Suprapubic skin (tissue), 4 donors: Measurements from ENCODE around the gene CASS4.
"Not testable (repeated sequence)": the region's sequence is repeated elsewhere in the genome, so short reads cannot be mapped to it uniquely, and the experiment has no call there.

Experiments used
- EP300 ChIP-seq: sonication (generic); formaldehyde crosslinking; IDR thresholded peaks from one replicate; pipeline ENCODE4 v1.6.1; 2017; ENCODE audit warnings: antibody characterized with exemption
- POLR2A ChIP-seq, 2 donors: fragments of 450-650 bp; IDR thresholded peaks; one replicate each; pipeline ENCODE4 v1.6.1; 2017; ENCODE audit warnings: antibody characterized with exemption in 2 of 2, mild to moderate bottlenecking in 2 of 2, moderate library complexity in 2 of 2
- POLR2AphosphoS5 ChIP-seq, 3 donors: sonication (generic); formaldehyde crosslinking; IDR thresholded peaks; one replicate each; pipeline ENCODE4 v1.6.1; 2017; ENCODE audit warnings: antibody characterized with exemption in 3 of 3
- TF ChIP-seq, protein P1 (sequence below), 2 donors: fragments of 200-600 bp in 1 of 2; fragments of 450-650 bp in 1 of 2; sonication (generic) in 1 of 2; IDR thresholded peaks; one replicate each; pipeline ENCODE4 v1.5.1; 2016 to 2019; ENCODE audit warnings: antibody characterized with exemption in 2 of 2, mild to moderate bottlenecking in 1 of 2, moderate library complexity in 1 of 2

DNA sequence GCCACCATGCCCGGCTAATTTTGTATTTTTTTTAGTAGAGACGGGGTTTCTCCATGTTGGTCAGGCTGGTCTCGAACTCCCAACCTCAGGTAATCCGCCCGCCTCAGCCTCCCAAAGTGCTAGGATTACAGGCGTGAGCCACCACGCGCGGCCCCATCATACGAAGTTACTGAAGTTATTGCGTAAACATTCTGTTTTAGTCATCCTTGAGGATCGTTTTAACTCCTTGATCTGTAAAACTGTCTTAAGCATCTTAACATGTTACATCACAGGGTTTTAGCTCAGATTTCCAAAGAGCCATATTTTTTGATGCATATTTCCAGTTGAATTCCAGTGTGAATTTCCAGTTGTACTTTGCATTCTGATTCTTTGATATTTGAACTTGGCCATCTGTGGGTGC, 6.7 kb upstream of the CASS4 start:
- TF ChIP-seq, protein P1, sequence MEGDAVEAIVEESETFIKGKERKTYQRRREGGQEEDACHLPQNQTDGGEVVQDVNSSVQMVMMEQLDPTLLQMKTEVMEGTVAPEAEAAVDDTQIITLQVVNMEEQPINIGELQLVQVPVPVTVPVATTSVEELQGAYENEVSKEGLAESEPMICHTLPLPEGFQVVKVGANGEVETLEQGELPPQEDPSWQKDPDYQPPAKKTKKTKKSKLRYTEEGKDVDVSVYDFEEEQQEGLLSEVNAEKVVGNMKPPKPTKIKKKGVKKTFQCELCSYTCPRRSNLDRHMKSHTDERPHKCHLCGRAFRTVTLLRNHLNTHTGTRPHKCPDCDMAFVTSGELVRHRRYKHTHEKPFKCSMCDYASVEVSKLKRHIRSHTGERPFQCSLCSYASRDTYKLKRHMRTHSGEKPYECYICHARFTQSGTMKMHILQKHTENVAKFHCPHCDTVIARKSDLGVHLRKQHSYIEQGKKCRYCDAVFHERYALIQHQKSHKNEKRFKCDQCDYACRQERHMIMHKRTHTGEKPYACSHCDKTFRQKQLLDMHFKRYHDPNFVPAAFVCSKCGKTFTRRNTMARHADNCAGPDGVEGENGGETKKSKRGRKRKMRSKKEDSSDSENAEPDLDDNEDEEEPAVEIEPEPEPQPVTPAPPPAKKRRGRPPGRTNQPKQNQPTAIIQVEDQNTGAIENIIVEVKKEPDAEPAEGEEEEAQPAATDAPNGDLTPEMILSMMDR (IDR thresholded peaks at IDR 0.05), result not testable (repeated sequence)
- TF ChIP-seq POLR2A (IDR thresholded peaks at IDR 0.05); POLR2AphosphoS5 (IDR thresholded peaks at IDR 0.05); EP300: not testable (repeated sequence)
